HCT116 (cell line): ENCODE data around the gene CYGB. TPM values are rescaled to one million over a fixed set of nuclear protein-coding genes. Genes with fewer than 3 reads are reported as not detected.
A peak's percentile ranks its signal among the peaks of the same experiment; 100 is the strongest.

Source experiments
- ATAC-seq: fragments of 200-7000 bp; cut with Tn5 transposase; 2 replicates; pipeline ENCODE4 v1.9.1; 2020; ENCODE audit warnings: mild to moderate bottlenecking, moderate library complexity
- BruUV-seq: library from RNA; stranded (reverse); fragments of 400-500 nt; replicated peaks from 2 replicates; lab custom pipeline; 2021; lab: Mats Ljungman, UMichigan
- CTCF ChIA-PET: fragments of 300-600 bp; sonication (Branson Sonifier 250); formaldehyde crosslinking; loops from one replicate; lab custom pipeline; 2021; ENCODE audit warnings: antibody characterized with exemption; lab: Charles Lee
- POLR2A ChIA-PET: fragments of 300-600, 350-600 bp; sonication (Branson Sonifier 250); formaldehyde crosslinking; loops from one replicate; lab custom pipeline; 2021; ENCODE audit warnings: antibody characterized with exemption; lab: Charles Lee
- RAD21 ChIA-PET, 2 experiments: fragments of 300-600 bp; sonication (Branson Sonifier 250); formaldehyde crosslinking; loops; one replicate each; lab custom pipeline; 2023; ENCODE audit warnings: low total read pairs in 2 of 2; ENCODE audit not compliant: uncharacterized antibody in 2 of 2, unreplicated experiment in 2 of 2, low non-redundant PET in 1 of 2; lab: Charles Lee
- DNase-seq: peaks from one replicate; pipeline ENCODE4 v3.0.0-alpha.2; 2010; ENCODE audit warnings: low read depth, low spot score
- H2AFZ ChIP-seq: fragments of 200-600 bp; shearing (Covaris generic), sonication (generic); 2 replicates; pipeline ENCODE4 v1.6.1; 2017; ENCODE audit warnings: low read depth, mixed run types, mixed read lengths, antibody characterized with exemption, low read length; ENCODE audit not compliant: poor library complexity, severe bottlenecking
- H3K27ac ChIP-seq: 2 replicates; pipeline ENCODE4 v1.5.1; 2012; ENCODE audit warnings: low read depth, low read length
- H3K27me3 ChIP-seq: fragments of 200-600 bp; sonication (generic); 2 replicates; pipeline ENCODE4 v1.6.1; 2016; ENCODE audit warnings: mixed run types, low read length, mixed read lengths; ENCODE audit not compliant: insufficient read depth
- H3K36me3 ChIP-seq, 2 experiments: fragments of 200-500 bp in 1 of 2; fragments of 200-600 bp in 1 of 2; sonication (Bioruptor generic) in 1 of 2; sonication (generic) in 1 of 2; 2 replicates each; pipeline versions ENCODE4 v1.5.1 to v1.6.1; 2014 to 2016; ENCODE audit warnings: low read length in 2 of 2, inconsistent platforms in 1 of 2, mixed read lengths in 1 of 2, mixed run types in 1 of 2; ENCODE audit not compliant: insufficient read depth in 2 of 2, control insufficient read depth in 1 of 2
- H3K4me1 ChIP-seq, 2 experiments: fragments of 200-600 bp in 1 of 2; sonication (generic) in 1 of 2; 2 replicates each; pipeline versions ENCODE4 v1.5.1 to v1.6.1; 2012 to 2017; ENCODE audit warnings: low read length in 2 of 2, inconsistent platforms in 1 of 2, mild to moderate bottlenecking in 1 of 2, mixed read lengths in 1 of 2, mixed run types in 1 of 2, moderate library complexity in 1 of 2; ENCODE audit not compliant: insufficient read depth in 2 of 2, control insufficient read depth in 1 of 2
- H3K4me2 ChIP-seq: fragments of 200-600 bp; sonication (generic); 2 replicates; pipeline ENCODE4 v1.6.1; 2017; ENCODE audit warnings: mixed run types, low read length, mixed read lengths
- H3K4me3 ChIP-seq, 2 experiments: fragments of 200-600 bp in 1 of 2; sonication (generic) in 1 of 2; replicated peaks in 1 of 2; 2 replicates each; pipeline ENCODE4 v1.5.1; 2011 to 2016; ENCODE audit warnings: low read length in 2 of 2, control low read depth in 1 of 2, low read depth in 1 of 2, mild to moderate bottlenecking in 1 of 2, mixed read lengths in 1 of 2, mixed run types in 1 of 2
- H3K79me2 ChIP-seq: fragments of 200-600 bp; sonication (generic); 2 replicates; pipeline ENCODE4 v1.6.1; 2017; ENCODE audit warnings: mild to moderate bottlenecking, mixed run types, low read length, moderate library complexity, mixed read lengths; ENCODE audit not compliant: insufficient read depth
- H3K9ac ChIP-seq: fragments of 200-600 bp; sonication (generic); 2 replicates; pipeline ENCODE4 v1.6.1; 2016; ENCODE audit warnings: low read length, mixed read lengths
- H3K9me2 ChIP-seq: fragments of 200-600 bp; sonication (generic), shearing (Covaris generic); 2 replicates; pipeline ENCODE4 v1.6.1; 2017; ENCODE audit warnings: mixed run types, mild to moderate bottlenecking, moderate library complexity; ENCODE audit not compliant: insufficient read depth
- H3K9me3 ChIP-seq, 2 experiments: fragments of 200-500 bp in 1 of 2; fragments of 200-600 bp in 1 of 2; sonication (Bioruptor generic) in 1 of 2; sonication (generic) in 1 of 2; 2 replicates each; pipeline ENCODE4 v1.6.1; 2014 to 2017; ENCODE audit warnings: low read length in 2 of 2, mixed read lengths in 2 of 2, inconsistent platforms in 1 of 2, low read depth in 1 of 2, mild to moderate bottlenecking in 1 of 2, mixed run types in 1 of 2, moderate library complexity in 1 of 2; ENCODE audit not compliant: control insufficient read depth in 1 of 2, insufficient read depth in 1 of 2
- H4K20me1 ChIP-seq: fragments of 200-600 bp; sonication (generic), shearing (Covaris generic); 2 replicates; pipeline ENCODE4 v1.6.1; 2017; ENCODE audit warnings: mixed run types, mild to moderate bottlenecking, moderate library complexity; ENCODE audit not compliant: insufficient read depth
- CEBPB ChIP-seq: IDR thresholded peaks from 2 replicates; pipeline ENCODE4 v1.6.1; 2012; ENCODE audit warnings: low read depth
- EGR1 ChIP-seq: IDR thresholded peaks from 2 replicates; pipeline ENCODE4 v1.6.1; 2012; ENCODE audit warnings: low read depth
- ELF1 ChIP-seq: IDR thresholded peaks from 2 replicates; pipeline ENCODE4 v1.6.1; 2012; ENCODE audit warnings: low read depth, borderline replicate concordance
- FOSL1 ChIP-seq: IDR thresholded peaks from 2 replicates; pipeline ENCODE4 v1.6.1; 2012; ENCODE audit warnings: low read depth
- JUND ChIP-seq: IDR thresholded peaks from 2 replicates; pipeline ENCODE4 v1.6.1; 2012
- POLR2A ChIP-seq: IDR thresholded peaks from 2 replicates; pipeline ENCODE4 v1.7.0; 2011; ENCODE audit warnings: borderline replicate concordance; ENCODE audit not compliant: insufficient read depth, insufficient read length; ENCODE audit errors: extremely low read depth
- RAD21 ChIP-seq: IDR thresholded peaks from 2 replicates; pipeline ENCODE4 v1.6.1; 2012; ENCODE audit warnings: low read depth, mild to moderate bottlenecking
- SIN3A ChIP-seq: IDR thresholded peaks from 2 replicates; pipeline ENCODE4 v1.6.1; 2012; ENCODE audit warnings: low read depth
- SP1 ChIP-seq: IDR thresholded peaks from 2 replicates; pipeline ENCODE4 v1.6.1; 2012; ENCODE audit warnings: low read depth
- SRF ChIP-seq: IDR thresholded peaks from 2 replicates; pipeline ENCODE4 v1.6.1; 2012; ENCODE audit warnings: low read depth
- YY1 ChIP-seq: IDR thresholded peaks from 2 replicates; pipeline ENCODE4 v1.6.1; 2011; ENCODE audit warnings: low read length, low read depth, moderate library complexity, mild to moderate bottlenecking; ENCODE audit not compliant: insufficient replicate concordance; ENCODE audit errors: extremely low read depth
- ZFX ChIP-seq: fragments of 450-650 bp; IDR thresholded peaks from 2 replicates; pipeline ENCODE4 v1.6.1; 2017
- ZNF274 ChIP-seq: fragments of 200-500 bp; sonication (Bioruptor generic); IDR thresholded peaks from 2 replicates; pipeline ENCODE4 v1.6.1; 2014; ENCODE audit warnings: mild to moderate bottlenecking, low read depth, low read length, inconsistent platforms
- intact Hi-C: fragments of 100-400 bp; cut with micrococcal nuclease; formaldehyde crosslinking; loops from 2 replicates; pipeline ENCODE4 v1.10.0; 2022
- total RNA-seq: library from RNA; stranded (reverse); gene quantifications from one replicate; pipeline ENCODE4 v1.2.1, GENCODE V29; 2021; ENCODE audit not compliant: unreplicated experiment
- TF ChIP-seq, protein P1 (sequence below): IDR thresholded peaks from 2 replicates; pipeline ENCODE4 v1.6.1; 2011; ENCODE audit warnings: mild to moderate bottlenecking, low read length, moderate library complexity; ENCODE audit not compliant: insufficient replicate concordance; ENCODE audit errors: extremely low read depth
- TF ChIP-seq, protein P2 (sequence below): IDR thresholded peaks from 2 replicates; pipeline ENCODE4 v1.6.1; 2012
- TF ChIP-seq, protein P3 (sequence below): IDR thresholded peaks from 2 replicates; pipeline ENCODE4 v1.6.1; 2012
- TF ChIP-seq, protein P4 (sequence below): IDR thresholded peaks from 2 replicates; pipeline ENCODE4 v1.6.1; 2012; ENCODE audit warnings: low read depth

Gene CYGB
- total RNA-seq, 1 experiment from 2014 or later: 0.66 TPM

DNA sequence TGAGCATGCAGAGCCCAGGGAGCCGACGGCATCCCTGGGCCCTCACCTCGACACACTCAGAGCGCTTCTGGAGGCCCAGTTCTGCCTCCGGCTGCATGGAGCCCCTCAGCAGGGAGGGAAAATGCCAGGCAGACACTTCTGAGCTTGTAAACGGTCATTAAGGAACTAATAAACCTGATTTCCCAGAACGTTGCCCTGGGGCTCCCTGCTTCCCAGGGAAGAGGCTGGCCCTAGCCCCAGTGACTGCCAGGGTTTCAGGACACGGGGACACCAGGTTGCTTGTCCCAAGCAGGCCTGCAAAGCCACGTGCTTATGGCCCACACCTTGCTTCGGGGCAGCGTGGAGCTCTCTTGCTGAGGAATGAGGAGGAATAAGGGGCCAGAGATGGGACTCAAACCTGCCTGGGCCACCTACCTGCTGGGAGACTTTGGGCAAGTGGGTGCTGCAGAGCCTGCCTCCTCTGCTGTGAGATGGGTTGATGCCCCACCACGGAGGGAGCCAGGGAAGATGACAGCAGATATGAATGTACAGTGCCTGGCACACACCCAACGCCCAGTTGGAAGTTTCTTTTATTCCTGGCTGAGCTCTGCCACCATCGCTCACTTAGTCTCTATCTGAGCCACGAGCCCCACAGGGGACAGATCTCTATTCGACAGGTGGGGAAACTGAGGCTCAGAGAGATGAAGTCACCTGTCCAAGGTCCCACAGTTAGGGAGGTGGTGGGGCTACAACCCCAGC, 41.7 kb downstream of the CYGB start (continued):
- TF ChIP-seq, protein P1, sequence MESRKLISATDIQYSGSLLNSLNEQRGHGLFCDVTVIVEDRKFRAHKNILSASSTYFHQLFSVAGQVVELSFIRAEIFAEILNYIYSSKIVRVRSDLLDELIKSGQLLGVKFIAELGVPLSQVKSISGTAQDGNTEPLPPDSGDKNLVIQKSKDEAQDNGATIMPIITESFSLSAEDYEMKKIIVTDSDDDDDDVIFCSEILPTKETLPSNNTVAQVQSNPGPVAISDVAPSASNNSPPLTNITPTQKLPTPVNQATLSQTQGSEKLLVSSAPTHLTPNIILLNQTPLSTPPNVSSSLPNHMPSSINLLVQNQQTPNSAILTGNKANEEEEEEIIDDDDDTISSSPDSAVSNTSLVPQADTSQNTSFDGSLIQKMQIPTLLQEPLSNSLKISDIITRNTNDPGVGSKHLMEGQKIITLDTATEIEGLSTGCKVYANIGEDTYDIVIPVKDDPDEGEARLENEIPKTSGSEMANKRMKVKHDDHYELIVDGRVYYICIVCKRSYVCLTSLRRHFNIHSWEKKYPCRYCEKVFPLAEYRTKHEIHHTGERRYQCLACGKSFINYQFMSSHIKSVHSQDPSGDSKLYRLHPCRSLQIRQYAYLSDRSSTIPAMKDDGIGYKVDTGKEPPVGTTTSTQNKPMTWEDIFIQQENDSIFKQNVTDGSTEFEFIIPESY: no peak

DNA sequence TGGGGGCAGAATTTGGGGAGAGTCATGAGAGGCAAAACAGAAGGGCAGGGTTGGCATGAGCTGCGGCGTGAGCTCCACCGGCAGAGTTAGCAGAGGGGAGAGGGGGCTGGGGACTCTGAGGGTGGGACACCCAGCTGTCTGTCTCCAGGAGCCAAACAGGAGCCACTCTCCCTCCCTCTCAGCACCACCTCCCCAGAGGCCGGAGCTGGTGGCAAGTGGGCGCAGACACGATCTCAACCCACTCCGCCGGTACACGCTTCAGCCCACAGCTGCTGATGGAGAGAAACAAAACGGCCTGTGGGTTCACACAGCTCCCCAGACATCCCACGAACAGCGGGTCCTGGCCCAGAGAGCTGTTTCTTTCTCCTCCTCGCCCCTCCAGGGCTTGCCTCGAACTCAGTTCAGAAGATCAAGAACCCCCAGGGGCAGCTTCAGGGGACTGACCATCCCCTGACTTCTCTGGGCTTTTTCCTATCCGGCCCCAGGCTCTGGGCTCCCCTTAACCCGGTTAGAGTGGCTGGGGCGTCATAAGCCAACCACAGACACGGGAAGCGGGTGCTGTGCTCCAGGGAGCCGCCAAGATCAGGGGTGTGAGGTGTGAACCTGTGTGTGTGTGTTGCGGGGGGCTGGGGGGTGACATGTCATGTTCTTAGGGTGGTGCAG, 43.9 kb downstream of the CYGB start:
- Histone ChIP-seq H3K27ac (no peak overlapping the region), H3K9me3 (no peaks in the 10 kb centered on the region), H3K9ac (no peak overlapping the region), H3K4me2 (peak overlapping the region; percentile 31; the same call in 1 of the 2 replicates), H2AFZ (no peak overlapping the region), H3K36me3 (no peaks in the 10 kb centered on the region; a peak in 1 of 4 replicates), H3K79me2 (peaks cover 32% of the 10 kb centered on the region), H3K4me3 (no peak overlapping the region), H3K9me2 (no peaks in the 10 kb centered on the region), H3K27me3 (no peaks in the 10 kb centered on the region), H3K4me1 (peaks cover 10 to 46% of the 10 kb centered on the region in 2 experiments), H4K20me1 (no peaks in the 10 kb centered on the region)
- ATAC-seq: no peak
- DNase-seq: no peak
- CTCF ChIA-PET: interaction anchor here (1.0 kb wide), 1 partner anchor 123 kb away, joined by 3 read pairs; no protein-coding TSS in a partner anchor
- POLR2A ChIA-PET: no interaction called here
- RAD21 ChIA-PET: no interaction called here
- intact Hi-C loops: no loop called here
- BruUV-seq: no TSS peak
- no peak for TF ChIP-seq SRF
- no peak for TF ChIP-seq EGR1
- no peak for TF ChIP-seq POLR2A
- no peak for TF ChIP-seq RAD21
- no peak for TF ChIP-seq ZFX
- TF ChIP-seq FOSL1: no peak
- TF ChIP-seq SIN3A: no peak
- TF ChIP-seq, protein P2, sequence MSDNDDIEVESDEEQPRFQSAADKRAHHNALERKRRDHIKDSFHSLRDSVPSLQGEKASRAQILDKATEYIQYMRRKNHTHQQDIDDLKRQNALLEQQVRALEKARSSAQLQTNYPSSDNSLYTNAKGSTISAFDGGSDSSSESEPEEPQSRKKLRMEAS: no peak
- TF ChIP-seq, protein P3, sequence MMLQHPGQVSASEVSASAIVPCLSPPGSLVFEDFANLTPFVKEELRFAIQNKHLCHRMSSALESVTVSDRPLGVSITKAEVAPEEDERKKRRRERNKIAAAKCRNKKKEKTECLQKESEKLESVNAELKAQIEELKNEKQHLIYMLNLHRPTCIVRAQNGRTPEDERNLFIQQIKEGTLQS: no peak
- TF ChIP-seq JUND: no peak
- TF ChIP-seq, protein P4, sequence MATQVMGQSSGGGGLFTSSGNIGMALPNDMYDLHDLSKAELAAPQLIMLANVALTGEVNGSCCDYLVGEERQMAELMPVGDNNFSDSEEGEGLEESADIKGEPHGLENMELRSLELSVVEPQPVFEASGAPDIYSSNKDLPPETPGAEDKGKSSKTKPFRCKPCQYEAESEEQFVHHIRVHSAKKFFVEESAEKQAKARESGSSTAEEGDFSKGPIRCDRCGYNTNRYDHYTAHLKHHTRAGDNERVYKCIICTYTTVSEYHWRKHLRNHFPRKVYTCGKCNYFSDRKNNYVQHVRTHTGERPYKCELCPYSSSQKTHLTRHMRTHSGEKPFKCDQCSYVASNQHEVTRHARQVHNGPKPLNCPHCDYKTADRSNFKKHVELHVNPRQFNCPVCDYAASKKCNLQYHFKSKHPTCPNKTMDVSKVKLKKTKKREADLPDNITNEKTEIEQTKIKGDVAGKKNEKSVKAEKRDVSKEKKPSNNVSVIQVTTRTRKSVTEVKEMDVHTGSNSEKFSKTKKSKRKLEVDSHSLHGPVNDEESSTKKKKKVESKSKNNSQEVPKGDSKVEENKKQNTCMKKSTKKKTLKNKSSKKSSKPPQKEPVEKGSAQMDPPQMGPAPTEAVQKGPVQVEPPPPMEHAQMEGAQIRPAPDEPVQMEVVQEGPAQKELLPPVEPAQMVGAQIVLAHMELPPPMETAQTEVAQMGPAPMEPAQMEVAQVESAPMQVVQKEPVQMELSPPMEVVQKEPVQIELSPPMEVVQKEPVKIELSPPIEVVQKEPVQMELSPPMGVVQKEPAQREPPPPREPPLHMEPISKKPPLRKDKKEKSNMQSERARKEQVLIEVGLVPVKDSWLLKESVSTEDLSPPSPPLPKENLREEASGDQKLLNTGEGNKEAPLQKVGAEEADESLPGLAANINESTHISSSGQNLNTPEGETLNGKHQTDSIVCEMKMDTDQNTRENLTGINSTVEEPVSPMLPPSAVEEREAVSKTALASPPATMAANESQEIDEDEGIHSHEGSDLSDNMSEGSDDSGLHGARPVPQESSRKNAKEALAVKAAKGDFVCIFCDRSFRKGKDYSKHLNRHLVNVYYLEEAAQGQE: no peak
- TF ChIP-seq YY1: no peak
- no peak for TF ChIP-seq ZNF274
- no peak for TF ChIP-seq ELF1
- TF ChIP-seq SP1: no peak
- TF ChIP-seq CEBPB: no peak
